Ascending aorta (tissue), 2 donors: ENCODE results near the gene CD48. TPM values are rescaled to one million over a fixed set of nuclear protein-coding genes. Genes with fewer than 3 reads are reported as not detected.

Experiments used
- DNase-seq, 2 donors: peaks; one replicate each; pipeline ENCODE4 v3.0.0-alpha.2; 2019; ENCODE audit warnings: low spot score in 2 of 2
- H3K27ac ChIP-seq, 2 donors: fragments of 200-600 bp; sonication (generic); one replicate each; pipeline ENCODE4 v1.5.1; 2016 to 2017; ENCODE audit warnings: mild to moderate bottlenecking in 1 of 2
- H3K27me3 ChIP-seq: fragments of 200-600 bp; sonication (generic); one replicate; pipeline ENCODE4 v1.5.1; 2017
- H3K36me3 ChIP-seq, 2 donors: fragments of 200-600 bp; sonication (generic); one replicate each; pipeline ENCODE4 v1.5.1; 2016
- H3K4me1 ChIP-seq, 2 donors: fragments of 200-600 bp; sonication (generic); one replicate each; pipeline ENCODE4 v1.5.1; 2016 to 2017; ENCODE audit warnings: mild to moderate bottlenecking in 1 of 2
- H3K4me3 ChIP-seq, 2 donors: fragments of 200-600 bp; sonication (generic); one replicate each; pipeline ENCODE4 v1.5.1; 2016 to 2017; ENCODE audit warnings: mild to moderate bottlenecking in 1 of 2
- H3K9me3 ChIP-seq, 2 donors: fragments of 200-600 bp; sonication (generic); one replicate each; pipeline ENCODE4 v1.5.1; 2016
- CTCF ChIP-seq, 3 experiments: fragments of 200-600 bp in 2 of 3; fragments of 450-650 bp in 1 of 3; sonication (generic) in 2 of 3; IDR thresholded peaks; one replicate each; pipeline ENCODE4 v1.5.1; 2016 to 2019; ENCODE audit warnings: antibody characterized with exemption in 3 of 3, mild to moderate bottlenecking in 1 of 3, moderate library complexity in 1 of 3
- intact Hi-C: fragments of 100-400 bp; cut with DNase I; formaldehyde crosslinking; loops from one replicate; pipeline ENCODE4 v1.15.1; 2023
- total RNA-seq: library from RNA; depleted of rRNA; stranded (reverse); fragments of >200 nt; gene quantifications from one replicate; pipeline ENCODE4 v1.1.0, GENCODE V29; 2016

The CD48 gene
- total RNA-seq, 1 donor from 2014 or later, result not detected

DNA sequence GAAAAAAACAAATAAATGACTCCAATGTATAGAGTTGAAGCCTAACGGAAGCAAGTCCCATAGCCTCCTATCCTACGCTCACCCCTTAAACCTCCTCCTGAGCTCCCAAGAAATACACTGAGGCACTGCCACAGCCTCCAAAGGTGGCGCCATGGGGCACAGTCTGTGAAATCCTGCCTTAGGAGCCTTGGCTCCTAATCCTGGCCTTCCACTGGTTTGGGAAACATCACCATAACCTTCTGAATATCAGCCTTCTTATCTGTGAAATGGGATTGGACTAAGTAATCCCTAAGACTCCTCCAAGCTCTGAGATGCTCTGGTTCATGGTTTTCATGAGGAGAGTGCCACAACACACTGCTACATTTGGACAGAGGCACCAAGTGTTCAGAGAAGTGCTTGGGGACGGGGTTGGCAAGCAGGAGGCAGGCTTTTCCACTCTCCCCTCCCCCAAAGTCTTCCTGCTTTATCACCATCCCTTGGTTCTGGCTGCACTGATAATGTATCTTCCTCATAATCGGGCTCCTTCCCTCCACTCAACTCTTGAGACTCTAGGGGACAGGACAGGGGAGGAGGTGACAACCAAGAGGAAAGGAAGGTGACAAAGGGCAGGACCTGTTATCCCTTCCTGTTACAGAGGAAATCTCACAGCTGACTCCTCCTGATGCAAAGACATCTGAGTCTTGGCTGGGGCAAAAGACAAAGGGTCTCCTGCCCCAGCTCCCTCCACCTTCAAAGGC lies 30.2 kb upstream of the CD48 start:
- Histone ChIP-seq H3K27ac (no peak overlapping the region), H3K4me3 (no peak overlapping the region), H3K36me3 (no peaks in the 10 kb centered on the region), H3K27me3 (no peaks in the 10 kb centered on the region), H3K4me1 (no peaks in the 10 kb centered on the region), H3K9me3 (peaks cover 0 to under 1% of the 10 kb centered on the region in 2 donors)
- intact Hi-C loops, result no loop called here
- DNase-seq, result no peak
- no peak for TF ChIP-seq CTCF (IDR thresholded peaks at IDR 0.05)

DNA sequence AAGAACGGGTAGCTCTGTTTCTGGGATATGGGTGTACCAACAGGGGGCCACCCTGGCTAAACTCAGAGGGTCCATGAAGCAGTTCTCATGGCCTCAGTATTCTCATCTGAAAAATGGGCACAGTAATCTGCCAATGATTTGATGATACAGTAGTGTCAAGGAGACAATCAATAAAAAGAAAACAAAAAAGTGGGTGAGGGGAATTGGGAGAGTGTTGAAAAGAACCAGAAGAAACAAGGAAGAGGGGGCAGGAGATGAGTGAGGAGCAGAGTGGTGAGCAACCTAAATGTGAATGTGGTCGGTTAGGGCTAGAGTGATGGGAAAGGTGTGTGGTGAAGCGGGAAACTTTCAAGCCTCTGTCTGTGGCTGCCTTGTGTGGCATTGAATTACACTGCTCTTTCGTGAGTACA lies 29.5 kb upstream of the CD48 start:
- DNase-seq, result no peak
- H3K36me3 ChIP-seq, result no peaks in the 10 kb centered on the region
- no peak for TF ChIP-seq CTCF (IDR thresholded peaks at IDR 0.05)
- peaks cover 0 to 6% of the 10 kb centered on the region in 2 donors for H3K9me3 ChIP-seq
- H3K4me1 ChIP-seq, result no peaks in the 10 kb centered on the region
- intact Hi-C loops, result no loop called here
- H3K27ac ChIP-seq, result no peak overlapping the region
- no peaks in the 10 kb centered on the region for H3K27me3 ChIP-seq
- H3K4me3 ChIP-seq, result no peak overlapping the region

DNA sequence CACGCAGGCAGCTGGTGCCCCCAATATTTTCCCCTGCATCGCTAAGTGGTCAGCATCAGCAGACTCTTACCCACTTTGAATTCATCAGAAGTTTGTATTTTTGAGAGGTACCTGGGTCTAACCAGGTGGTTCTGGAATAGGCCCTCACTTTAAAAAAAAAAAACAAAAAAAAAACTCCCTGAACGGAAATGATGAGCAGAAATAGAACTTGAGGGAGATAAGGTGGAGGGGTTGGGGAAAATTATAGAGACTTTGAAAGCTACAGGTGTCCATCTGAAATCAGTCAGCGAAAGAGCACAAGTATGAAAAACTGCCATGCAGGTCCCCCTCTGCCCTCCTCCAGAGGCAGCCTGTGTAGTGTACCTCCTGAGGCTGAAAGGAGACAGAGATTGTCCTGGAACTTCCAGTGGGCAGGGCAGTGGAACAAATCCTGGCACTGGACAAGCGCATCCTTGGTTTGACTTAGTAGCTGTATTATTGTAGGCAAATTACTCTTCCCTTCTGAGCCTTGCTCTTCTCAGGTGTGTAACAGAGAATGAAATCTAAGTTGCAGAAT lies 28.6 kb upstream of the CD48 start:
- intact Hi-C loops, result no loop called here
- Histone ChIP-seq H3K4me3 (no peak overlapping the region), H3K27me3 (no peaks in the 10 kb centered on the region), H3K4me1 (no peaks in the 10 kb centered on the region), H3K27ac (no peak overlapping the region), H3K9me3 (peaks cover 0 to 6% of the 10 kb centered on the region in 2 donors), H3K36me3 (no peaks in the 10 kb centered on the region)
- DNase-seq, result no peak
- no peak for TF ChIP-seq CTCF (IDR thresholded peaks at IDR 0.05)

GRCh38 chr1:160739098-160739511 lies 27.5 kb upstream of the CD48 start, which contains the start of gene SLAMF7:
SLAMF7 (plus strand) TSS chr1:160739247; CDS start chr1:160739302, 55 bp downstream.
- Histone ChIP-seq H3K27ac (no peak within 1 kb of the TSS), H3K36me3 (no peaks in the 10 kb centered on the region), H3K4me1 (no peaks in the 10 kb centered on the region), H3K27me3 (no peaks in the 10 kb centered on the region), H3K4me3 (no peak within 1 kb of the TSS), H3K9me3 (peaks cover 0 to 6% of the 10 kb centered on the region in 2 donors)
- no peak for DNase-seq
- intact Hi-C loops, result no loop called here
- no peak for TF ChIP-seq CTCF (IDR thresholded peaks at IDR 0.05)

GRCh38 chr1:160738271-160738670 lies 26.6 kb upstream of the CD48 start:
- no peaks in the 10 kb centered on the region for H3K36me3 ChIP-seq
- no peak overlapping the region for H3K27ac ChIP-seq
- no peaks in the 10 kb centered on the region for H3K27me3 ChIP-seq
- no peak for DNase-seq
- no peaks in the 10 kb centered on the region for H3K4me1 ChIP-seq
- H3K4me3 ChIP-seq, result no peak overlapping the region
- peaks cover 0 to 6% of the 10 kb centered on the region in 2 donors for H3K9me3 ChIP-seq
- TF ChIP-seq CTCF (IDR thresholded peaks at IDR 0.05), result no peak
- intact Hi-C loops, result no loop called here
